HG02938 (cell line): ENCODE data around the gene PIK3R5.
"Not testable (repeated sequence)": the region's sequence is repeated elsewhere in the genome, so short reads cannot be mapped to it uniquely, and the experiment has no call there.

ENCODE experiments used
- ATAC-seq: cut with Tn5 transposase; IDR thresholded peaks from one replicate; pipeline ENCODE4 v1.9.1; 2021; ENCODE audit warnings: mild to moderate bottlenecking, moderate library complexity; ENCODE audit not compliant: unreplicated experiment

The PIK3R5 gene

GRCh38 chr17:8898126-8898525 is 67.4 kb downstream of the PIK3R5 start:
- no peak for ATAC-seq

DNA sequence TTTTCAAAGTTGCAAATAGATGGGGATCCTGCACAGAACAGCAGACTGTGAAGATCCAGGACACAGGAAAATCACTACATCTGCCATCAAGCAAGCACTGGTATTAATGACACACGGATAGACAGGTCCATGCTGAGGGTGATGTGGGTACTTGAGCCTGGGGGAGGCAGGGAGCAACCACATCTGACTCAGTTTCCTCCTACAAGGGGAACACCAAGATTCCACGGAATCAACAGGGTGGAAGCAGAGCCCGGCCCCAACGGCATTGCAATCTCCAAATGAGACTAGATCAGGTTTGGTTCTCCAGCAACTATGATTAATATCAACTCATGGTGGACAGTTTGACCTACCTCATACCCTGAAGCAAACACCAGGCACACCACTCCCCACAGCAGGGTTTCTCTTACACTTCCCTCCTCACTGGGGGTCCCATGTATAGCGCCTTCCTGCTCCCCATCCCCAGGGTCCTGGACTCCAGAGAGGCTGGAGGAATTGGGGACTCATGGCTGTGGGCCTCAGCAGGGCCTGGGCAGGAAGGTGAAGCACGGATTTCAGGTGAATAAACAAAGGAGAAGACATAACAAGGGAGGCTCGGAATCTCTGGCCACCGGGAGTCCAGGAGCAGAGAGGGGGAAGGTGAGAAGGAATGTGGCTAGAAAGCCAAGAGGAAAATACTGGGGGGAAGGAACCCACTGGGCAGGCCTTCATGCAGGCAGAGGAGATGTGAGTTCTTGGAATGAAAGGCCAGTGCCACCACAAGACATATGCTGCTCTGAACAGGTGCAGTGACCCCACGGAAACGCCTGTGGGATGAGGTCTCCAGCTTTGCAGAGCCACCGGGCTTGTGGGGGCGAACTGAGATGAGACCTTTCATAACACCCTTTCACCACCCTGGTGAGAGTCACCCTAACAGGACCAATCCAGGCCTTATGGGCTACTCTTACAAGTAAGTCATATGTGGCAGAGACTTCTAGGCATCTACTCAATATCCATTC is 68.6 kb downstream of the PIK3R5 start:
- no peak for ATAC-seq

DNA sequence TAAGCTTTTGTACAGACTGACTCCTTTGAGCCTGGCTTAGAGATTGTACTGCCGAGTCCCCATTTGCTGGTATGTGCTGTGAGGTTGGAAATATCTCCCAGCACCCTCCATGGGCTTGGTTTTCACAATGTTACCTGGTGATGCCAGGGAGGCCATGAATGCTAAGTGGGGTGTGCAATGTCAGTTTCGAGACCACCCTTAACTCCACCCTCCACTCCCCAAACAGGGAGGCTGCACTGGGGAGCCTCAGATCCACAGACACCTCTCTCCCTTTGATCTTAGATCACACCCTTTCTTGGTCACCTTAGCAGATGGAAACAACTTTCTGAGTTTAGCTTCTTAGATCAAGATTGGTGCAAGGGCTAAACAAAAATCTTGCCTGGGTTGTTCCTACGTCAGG is 69.4 kb downstream of the PIK3R5 start:
- no peak for ATAC-seq

DNA sequence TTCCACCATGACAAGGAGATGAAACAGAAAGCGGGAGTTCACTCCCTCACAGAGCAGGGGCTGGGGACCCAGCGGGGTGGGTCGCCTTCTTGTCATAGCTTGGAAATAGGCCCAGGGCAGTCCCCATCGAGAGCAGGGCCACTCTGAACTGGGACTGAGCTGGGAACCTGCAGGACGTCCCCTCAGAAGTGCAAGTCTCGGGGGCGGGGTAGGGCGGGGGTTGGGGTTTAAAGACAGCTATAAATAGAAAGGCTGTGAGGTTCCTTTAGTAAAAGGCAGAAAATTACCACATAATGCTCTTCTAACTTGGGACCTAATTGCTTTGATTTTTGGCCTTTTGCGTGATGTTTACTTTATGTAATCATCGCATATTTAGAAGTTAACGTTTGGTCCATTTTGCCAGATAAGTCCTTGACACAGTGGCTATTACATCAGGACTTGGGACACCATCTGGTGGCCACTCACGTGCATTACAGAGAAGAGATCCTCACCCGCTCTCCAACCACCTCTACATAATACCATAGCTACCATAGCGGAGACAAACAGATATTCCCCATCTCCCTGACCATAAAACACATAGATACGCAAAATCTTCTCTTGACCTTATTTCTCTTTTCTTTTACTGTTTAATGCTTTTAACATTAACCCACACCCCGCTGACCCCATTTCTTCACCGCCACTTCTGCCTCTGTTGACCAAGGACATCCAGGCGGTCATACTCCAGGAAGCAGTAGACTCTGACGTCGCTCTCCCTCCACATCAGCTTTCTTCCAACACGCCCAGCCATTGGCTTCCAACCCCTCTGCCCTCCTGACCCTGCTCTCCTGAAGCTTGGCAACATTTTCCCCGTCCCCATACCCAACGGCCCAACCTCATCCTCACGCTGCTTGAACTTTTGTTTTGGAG is 70.6 kb downstream of the PIK3R5 start:
- ATAC-seq, result no peak

- no peak for ATAC-seq
Measured at GRCh38 chr17:8894202-8894671, 71.3 kb downstream of the PIK3R5 start.

DNA sequence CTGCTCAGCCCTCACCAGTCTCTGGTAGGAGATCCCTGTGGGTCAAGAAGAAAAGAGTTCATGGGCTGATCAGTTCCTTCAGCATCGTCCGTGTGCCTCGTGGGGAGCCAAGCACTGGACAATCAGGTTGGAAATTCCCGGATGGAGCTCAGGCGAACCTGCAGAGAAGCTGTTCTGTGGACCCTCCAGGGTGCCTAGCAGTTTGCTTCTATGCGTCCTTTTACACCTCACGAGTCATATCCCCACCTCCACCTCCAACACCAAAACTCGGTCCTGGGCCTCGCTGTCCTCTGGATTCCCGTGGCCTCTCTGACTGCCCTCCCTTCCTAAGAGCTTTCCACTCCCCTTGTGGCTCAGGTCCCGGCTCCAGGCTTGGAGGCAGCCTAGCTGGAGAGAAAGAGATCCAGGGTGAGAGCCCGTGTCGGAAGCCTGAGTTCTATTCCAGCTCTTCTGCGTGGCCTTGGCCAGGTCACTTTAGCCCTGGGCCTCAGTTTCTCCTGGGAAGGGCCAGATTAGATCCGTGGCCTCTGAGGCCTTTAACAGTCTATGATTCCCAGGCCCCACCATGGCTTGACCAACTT is 71.8 kb downstream of the PIK3R5 start:
- no peak for ATAC-seq

GRCh38 chr17:8893059-8893458 is 72.4 kb downstream of the PIK3R5 start:
- ATAC-seq, result no peak

DNA sequence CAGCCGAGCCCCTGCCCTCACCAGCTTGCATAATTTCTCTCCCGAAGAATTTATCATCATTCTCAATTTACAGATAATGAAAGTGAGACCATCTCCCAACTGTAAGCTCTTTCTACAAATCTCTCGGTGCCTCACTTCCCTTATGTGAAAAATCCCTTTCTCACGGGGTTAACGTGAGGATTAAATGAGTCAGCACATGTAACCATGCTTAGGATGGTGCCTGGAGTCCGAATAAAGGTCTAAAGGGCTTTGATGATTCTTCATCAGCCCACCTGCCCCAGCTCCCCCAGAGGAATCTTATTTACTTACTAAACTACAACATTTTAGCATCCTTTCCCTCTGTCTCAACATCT is 73.2 kb downstream of the PIK3R5 start:
- ATAC-seq, result no peak

DNA sequence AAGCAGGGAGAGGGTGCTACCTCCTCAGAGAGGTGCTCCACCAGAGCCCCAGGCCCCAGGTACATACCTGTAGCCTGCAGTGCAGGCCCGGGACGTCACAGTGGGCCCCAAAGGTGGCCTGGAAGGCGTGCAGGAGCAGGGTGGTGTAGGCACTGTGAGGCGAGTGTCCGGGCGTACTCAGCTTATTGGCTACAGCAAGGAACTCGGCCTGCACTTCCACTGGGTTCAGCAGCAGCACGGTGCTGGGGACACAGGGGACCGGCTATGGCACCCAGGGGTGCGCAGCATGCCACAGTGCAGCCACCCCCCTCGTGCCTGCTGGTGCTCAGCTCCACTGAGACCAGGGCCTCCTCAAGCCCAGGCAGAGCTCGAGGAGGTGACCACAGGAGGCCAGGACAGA is 74.8 kb downstream of the PIK3R5 start:
- ATAC-seq, result no peak

DNA sequence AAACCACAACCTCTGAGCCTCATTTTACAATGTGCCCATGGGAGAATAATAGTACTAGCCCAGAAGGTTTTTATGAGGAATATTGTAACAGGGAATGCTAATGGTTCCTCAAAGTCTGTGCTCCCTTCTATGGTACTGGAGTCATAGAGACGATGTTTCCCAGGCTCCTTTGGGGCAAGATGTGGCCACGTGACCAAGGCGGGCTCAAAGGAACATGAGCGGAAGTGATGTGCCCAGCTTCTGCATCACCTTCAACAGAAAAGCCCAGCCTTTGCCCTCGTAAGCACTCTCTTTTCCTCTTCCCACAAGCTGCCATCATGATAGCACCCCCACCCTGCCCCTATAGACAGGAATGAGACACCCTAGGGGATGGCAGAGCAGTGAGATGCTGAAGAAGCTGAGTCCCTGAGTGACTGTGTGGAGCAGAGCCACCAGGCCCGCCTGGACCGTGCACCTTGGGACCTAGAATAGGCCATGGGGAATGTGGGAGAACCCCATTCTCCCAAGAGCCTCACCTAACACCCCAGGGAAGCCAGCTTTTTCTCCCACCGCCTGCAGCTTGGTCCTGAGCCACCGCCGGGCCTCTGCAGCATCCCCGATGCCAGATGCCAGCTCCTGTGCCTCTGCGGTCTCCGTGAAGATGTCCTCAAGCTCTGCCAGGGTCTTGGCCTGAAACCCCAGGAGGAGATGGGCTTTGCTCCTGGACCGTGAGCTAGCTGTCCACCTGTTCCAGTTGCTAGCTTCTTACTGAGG is 75.9 kb downstream of the PIK3R5 start:
- ATAC-seq, result no peak

DNA sequence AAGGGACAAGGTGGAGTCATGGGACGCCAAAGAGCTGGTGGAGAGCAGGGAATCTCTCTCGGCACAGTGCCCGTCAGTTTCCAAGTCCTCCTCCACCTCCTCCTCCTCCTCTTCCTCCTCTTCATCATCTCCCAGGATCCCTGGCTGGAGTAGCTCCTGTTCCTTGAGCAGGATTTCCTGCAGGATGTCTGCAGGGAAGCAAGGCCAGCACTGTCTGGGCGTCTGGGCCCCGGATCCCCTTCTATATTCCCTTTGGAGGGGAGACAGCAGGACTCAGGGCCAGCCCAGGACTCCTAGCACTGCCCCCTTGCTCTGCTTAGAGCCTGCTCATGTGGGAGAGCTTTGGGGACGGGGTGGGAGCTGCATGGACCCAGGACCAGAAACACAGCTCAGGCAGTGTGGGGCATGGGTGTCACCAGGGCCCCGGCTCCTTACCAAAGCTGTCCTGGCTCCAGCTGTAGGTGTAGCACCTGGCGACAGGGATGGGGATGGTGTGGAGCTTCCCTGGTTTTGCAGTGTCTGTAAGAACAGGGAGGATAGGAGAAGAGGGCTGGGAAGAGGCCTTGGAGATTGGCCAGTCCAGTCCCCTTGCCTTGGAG is 76.7 kb downstream of the PIK3R5 start:
- ATAC-seq, result no peak

DNA sequence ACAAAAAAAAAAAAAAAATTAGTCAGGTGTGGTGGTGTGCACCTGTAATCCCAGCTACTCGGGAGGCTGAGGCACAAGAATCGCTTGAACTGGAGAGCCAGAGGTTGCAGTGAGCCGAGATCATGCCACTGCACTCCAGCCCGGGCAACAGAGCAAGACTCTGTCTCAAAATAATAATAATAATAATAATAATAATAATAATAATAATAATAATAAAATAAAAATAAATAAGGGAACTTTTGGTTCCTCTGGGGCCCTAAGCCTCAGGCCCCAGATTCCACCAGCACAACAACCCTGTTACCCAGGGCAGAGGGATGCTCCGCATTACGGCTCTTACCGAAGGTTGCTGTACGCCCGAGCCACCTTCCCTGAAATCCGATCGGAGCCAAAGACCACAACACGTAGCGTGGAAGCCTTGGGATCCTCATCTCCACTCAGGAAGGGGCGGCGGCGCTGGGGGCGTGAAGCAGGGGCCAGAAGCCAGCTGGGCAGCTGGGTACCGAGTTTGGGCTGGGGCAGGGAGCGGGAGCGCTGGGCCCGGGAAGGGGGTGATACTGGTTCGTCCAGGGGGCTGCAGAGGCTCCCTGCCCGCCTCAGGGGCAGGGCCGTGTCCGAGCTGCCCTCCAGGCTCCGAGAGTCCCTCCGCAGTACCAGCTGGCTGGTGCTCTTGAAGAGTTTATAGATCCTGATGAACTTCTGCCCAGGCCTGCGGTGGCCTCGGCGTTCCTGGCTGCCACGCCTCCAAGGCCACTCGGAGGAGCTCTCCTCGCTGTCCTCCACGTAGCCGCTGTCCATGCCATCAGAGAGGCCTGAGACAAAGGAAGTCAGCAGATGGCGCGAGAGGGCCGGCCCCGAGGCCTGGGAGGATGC is 77.4 kb downstream of the PIK3R5 start:
- no peak for ATAC-seq

DNA sequence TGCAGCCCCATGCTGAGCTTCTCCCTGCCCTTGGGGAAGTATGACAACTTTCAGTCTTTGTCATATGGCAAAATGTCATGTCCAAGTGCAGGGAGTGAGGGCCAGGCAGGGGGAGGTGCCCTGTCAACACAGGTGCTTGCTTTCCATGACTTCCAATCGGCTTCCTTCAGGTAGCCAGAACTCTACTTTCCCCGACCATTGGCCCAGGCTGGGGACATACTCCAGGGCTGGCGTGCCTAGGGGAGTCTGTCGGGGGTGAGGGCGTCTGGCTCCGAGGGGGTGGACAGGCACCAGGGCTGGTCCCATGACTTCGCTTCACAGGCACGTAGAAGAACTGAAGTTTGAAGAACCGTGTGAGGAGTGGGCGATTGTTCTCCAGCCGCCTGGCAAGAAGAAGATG is 78.2 kb downstream of the PIK3R5 start:
- no peak for ATAC-seq

- ATAC-seq, result no peak
Measured at GRCh38 chr17:8885967-8886684, 79.4 kb downstream of the PIK3R5 start.

GRCh38 chr17:8885163-8885966 is 80.1 kb downstream of the PIK3R5 start:
- not testable (repeated sequence) for ATAC-seq

- ATAC-seq, result no peak
Measured at GRCh38 chr17:8884336-8884990, 81.0 kb downstream of the PIK3R5 start.

GRCh38 chr17:8883353-8883752 is 82.2 kb downstream of the PIK3R5 start:
- ATAC-seq, result no peak
